Upper lobe of right lung (tissue), 1 donor: ENCODE measurements around the gene MPIG6B. TPM values are rescaled to one million over a fixed set of nuclear protein-coding genes. Genes with fewer than 3 reads are reported as not detected.

ENCODE experiments used
- ATAC-seq: fragments of 200-7000 bp; cut with Tn5 transposase; one replicate; pipeline ENCODE4 v1.9.1; 2020; ENCODE audit warnings: mild to moderate bottlenecking, moderate library complexity
- DNase-seq: peaks from one replicate; pipeline ENCODE4 v3.0.0-alpha.2; 2020
- H3K27ac ChIP-seq: fragments of 200-600 bp; one replicate; pipeline ENCODE4 v1.8.0; 2022
- H3K27me3 ChIP-seq: fragments of 200-600 bp; one replicate; pipeline ENCODE4 v1.8.0; 2022; ENCODE audit warnings: mild to moderate bottlenecking
- H3K36me3 ChIP-seq: fragments of 200-600 bp; one replicate; pipeline ENCODE4 v1.8.0; 2022
- H3K4me1 ChIP-seq: fragments of 200-600 bp; one replicate; pipeline ENCODE4 v1.8.0; 2022
- H3K4me3 ChIP-seq: fragments of 200-600 bp; one replicate; pipeline ENCODE4 v1.8.0; 2022; ENCODE audit warnings: mild to moderate bottlenecking
- H3K9me3 ChIP-seq: fragments of 200-600 bp; one replicate; pipeline ENCODE4 v1.8.0; 2022
- CTCF ChIP-seq: fragments of 200-600 bp; IDR thresholded peaks from one replicate; pipeline ENCODE4 v1.8.0; 2022; ENCODE audit warnings: antibody characterized with exemption
- intact Hi-C: fragments of 100-400 bp; cut with DNase I; formaldehyde crosslinking; loops from one replicate; pipeline ENCODE4 v1.11.0; 2022
- total RNA-seq: library from RNA; stranded (reverse); fragmentation: NEBNext Ultra II Directional; extraction: Animal tissue kit (Norgen Biotek cat#: 25700); gene quantifications from one replicate; pipeline ENCODE4 v1.2.1, GENCODE V29; 2021
- donor health status: DM: no; HTN: yes; CAD: no; lungs with severe emphysema.

MPIG6B gene
- total RNA-seq, 1 donor from 2014 or later = 1.1 TPM

GRCh38 chr6:31681135-31681671, 42.0 kb upstream of the MPIG6B start:
- intact Hi-C loops = no loop called here
- no peaks in the 10 kb centered on the region for H3K9me3 ChIP-seq
- ATAC-seq (peak; percentile 55), DNase-seq (peak; percentile 79)
- no peak for TF ChIP-seq CTCF
- H3K4me1 ChIP-seq = peaks cover 21% of the 10 kb centered on the region
- H3K27ac ChIP-seq = peak overlapping the region; percentile 75
- H3K36me3 ChIP-seq = peaks cover 5% of the 10 kb centered on the region
- H3K27me3 ChIP-seq = no peaks in the 10 kb centered on the region
- peak overlapping the region; percentile 71 for H3K4me3 ChIP-seq

DNA sequence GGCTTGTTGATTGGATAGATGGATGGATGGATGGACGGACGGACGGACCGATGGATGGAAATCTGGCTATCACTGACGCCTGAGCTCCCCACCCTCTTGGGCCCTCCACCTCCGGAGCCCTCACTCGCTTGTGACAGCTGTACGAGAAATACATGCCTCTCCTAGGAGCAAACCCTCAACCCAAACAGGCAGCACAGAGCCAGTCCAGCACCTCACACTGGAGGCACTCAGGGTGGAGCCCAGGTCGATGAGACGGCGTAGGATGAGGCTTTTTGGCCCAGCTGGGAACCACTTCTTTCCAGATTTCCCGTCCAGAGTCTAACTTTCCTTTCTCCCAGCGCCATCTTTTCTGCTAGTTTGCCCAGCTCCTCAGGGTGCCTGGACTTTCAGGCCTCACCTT, 39.6 kb upstream of the MPIG6B start:
- ATAC-seq (no peak), DNase-seq (no peak)
- no peaks in the 10 kb centered on the region for H3K9me3 ChIP-seq
- H3K36me3 ChIP-seq = peaks cover 29% of the 10 kb centered on the region
- peaks cover 21% of the 10 kb centered on the region for H3K4me1 ChIP-seq
- H3K27ac ChIP-seq = no peak overlapping the region
- no peak overlapping the region for H3K4me3 ChIP-seq
- TF ChIP-seq CTCF = no peak
- H3K27me3 ChIP-seq = no peaks in the 10 kb centered on the region
- intact Hi-C loops = no loop called here

GRCh38 chr6:31686483-31686882, 36.7 kb upstream of the MPIG6B start:
- H3K9me3 ChIP-seq = no peaks in the 10 kb centered on the region
- H3K4me1 ChIP-seq = peaks cover 9% of the 10 kb centered on the region
- no peaks in the 10 kb centered on the region for H3K27me3 ChIP-seq
- no peak overlapping the region for H3K4me3 ChIP-seq
- H3K27ac ChIP-seq = no peak overlapping the region
- intact Hi-C loops = no loop called here
- H3K36me3 ChIP-seq = peaks cover 58% of the 10 kb centered on the region
- DNase-seq (no peak), ATAC-seq (no peak)
- no peak for TF ChIP-seq CTCF

DNA sequence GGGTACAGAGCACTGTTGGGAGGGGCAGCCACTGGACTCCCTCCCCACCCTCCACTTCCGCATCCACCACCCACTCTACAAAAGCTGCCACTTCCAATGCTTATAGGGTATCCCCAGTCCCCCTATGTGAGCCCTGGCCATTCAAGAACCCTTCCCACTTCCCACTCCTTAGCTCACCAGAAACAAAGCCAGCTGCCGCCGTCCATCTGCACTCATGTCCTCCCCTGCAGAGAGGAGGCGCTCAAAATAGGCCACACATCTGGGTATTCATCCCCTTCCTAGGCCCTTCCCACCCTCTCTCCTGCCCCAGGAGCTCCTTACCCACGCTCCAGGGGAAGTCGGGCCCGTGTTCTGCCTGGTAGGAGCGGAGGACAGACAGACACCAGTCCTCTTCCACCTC, 35.9 kb upstream of the MPIG6B start:
- no peaks in the 10 kb centered on the region for H3K27me3 ChIP-seq
- no peak for DNase-seq
- intact Hi-C loops = no loop called here
- H3K36me3 ChIP-seq = peaks cover 66% of the 10 kb centered on the region
- H3K4me3 ChIP-seq = no peak overlapping the region
- no peak overlapping the region for H3K27ac ChIP-seq
- H3K4me1 ChIP-seq = peaks cover 3% of the 10 kb centered on the region
- TF ChIP-seq CTCF = no peak
- no peaks in the 10 kb centered on the region for H3K9me3 ChIP-seq
- no peak for ATAC-seq

GRCh38 chr6:31687860-31688693, 35.1 kb upstream of the MPIG6B start:
- Histone ChIP-seq H3K4me1 (no peaks in the 10 kb centered on the region), H3K27me3 (no peaks in the 10 kb centered on the region), H3K9me3 (no peaks in the 10 kb centered on the region), H3K4me3 (no peak overlapping the region), H3K36me3 (peaks cover 74% of the 10 kb centered on the region), H3K27ac (no peak overlapping the region)
- DNase-seq = no peak
- ATAC-seq = no peak
- TF ChIP-seq CTCF = no peak
- intact Hi-C loops = no loop called here
